A673 (cell line): ENCODE measurements around the gene NPC1.

Source experiments
- EZH2 ChIP-seq: fragments of 200-600 bp; sonication (generic); IDR thresholded peaks from 2 replicates; pipeline ENCODE4 v1.6.1; 2017; ENCODE audit warnings: borderline replicate concordance, low read depth, mild to moderate bottlenecking, mixed read lengths, antibody characterized with exemption, low read length; ENCODE audit not compliant: poor library complexity, severe bottlenecking
- TF ChIP-seq, protein P1 (sequence below): fragments of 300-800, 200-600 bp; sonication (generic); conservative IDR thresholded peaks from 2 replicates; pipeline ENCODE4 v1.5.1; 2017; ENCODE audit warnings: low read depth, mild to moderate bottlenecking, antibody characterized with exemption, low read length, moderate library complexity, mixed read lengths

- TF ChIP-seq, protein P1, sequence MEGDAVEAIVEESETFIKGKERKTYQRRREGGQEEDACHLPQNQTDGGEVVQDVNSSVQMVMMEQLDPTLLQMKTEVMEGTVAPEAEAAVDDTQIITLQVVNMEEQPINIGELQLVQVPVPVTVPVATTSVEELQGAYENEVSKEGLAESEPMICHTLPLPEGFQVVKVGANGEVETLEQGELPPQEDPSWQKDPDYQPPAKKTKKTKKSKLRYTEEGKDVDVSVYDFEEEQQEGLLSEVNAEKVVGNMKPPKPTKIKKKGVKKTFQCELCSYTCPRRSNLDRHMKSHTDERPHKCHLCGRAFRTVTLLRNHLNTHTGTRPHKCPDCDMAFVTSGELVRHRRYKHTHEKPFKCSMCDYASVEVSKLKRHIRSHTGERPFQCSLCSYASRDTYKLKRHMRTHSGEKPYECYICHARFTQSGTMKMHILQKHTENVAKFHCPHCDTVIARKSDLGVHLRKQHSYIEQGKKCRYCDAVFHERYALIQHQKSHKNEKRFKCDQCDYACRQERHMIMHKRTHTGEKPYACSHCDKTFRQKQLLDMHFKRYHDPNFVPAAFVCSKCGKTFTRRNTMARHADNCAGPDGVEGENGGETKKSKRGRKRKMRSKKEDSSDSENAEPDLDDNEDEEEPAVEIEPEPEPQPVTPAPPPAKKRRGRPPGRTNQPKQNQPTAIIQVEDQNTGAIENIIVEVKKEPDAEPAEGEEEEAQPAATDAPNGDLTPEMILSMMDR, result no peak
- TF ChIP-seq EZH2, result no peak
Observed at GRCh38 chr18:23570912-23571504, 15.3 kb downstream of the NPC1 start.
